HepG2 (cell line): Measurements from ENCODE around the gene UBASH3A. TPM values are rescaled to one million over a fixed set of nuclear protein-coding genes. Genes with fewer than 3 reads are reported as not detected.

ENCODE experiments used
- ADNP ChIP-seq: sonication (generic); formaldehyde crosslinking; IDR thresholded peaks from 2 replicates; pipeline ENCODE4 v1.4.0; 2020; ENCODE audit warnings: missing genetic modification reagents
- CBX5 ChIP-seq: sonication (generic); formaldehyde crosslinking; IDR thresholded peaks from 2 replicates; pipeline ENCODE4 v1.4.0; 2020; ENCODE audit warnings: missing genetic modification reagents, borderline replicate concordance
- FIP1L1 ChIP-seq: fragments of 200-400 bp; formaldehyde crosslinking; IDR thresholded peaks from 2 replicates; pipeline ENCODE4 v1.6.1; 2018; ENCODE audit warnings: low read depth, mild to moderate bottlenecking, low read length, moderate library complexity, borderline replicate concordance; ENCODE audit not compliant: insufficient read depth
- GABPB1 ChIP-seq: IDR thresholded peaks from 2 replicates; pipeline ENCODE4 v1.6.1; 2016; ENCODE audit warnings: mild to moderate bottlenecking, missing genetic modification reagents, moderate library complexity, missing compliant biosample characterization
- KDM5B ChIP-seq: sonication (generic); formaldehyde crosslinking; IDR thresholded peaks from 2 replicates; pipeline ENCODE4 v1.4.0; 2020; ENCODE audit warnings: missing genetic modification reagents, mild to moderate bottlenecking, borderline replicate concordance
- RAD21 ChIP-seq: fragments of 450-650 bp; formaldehyde crosslinking; IDR thresholded peaks from 2 replicates; pipeline ENCODE4 v1.5.0; 2020; ENCODE audit warnings: mild to moderate bottlenecking
- SP4 ChIP-seq: sonication (generic); formaldehyde crosslinking; IDR thresholded peaks from 2 replicates; pipeline ENCODE4 v1.8.1; 2023; ENCODE audit warnings: mild to moderate bottlenecking, missing genetic modification reagents
- YEATS4 ChIP-seq: sonication (generic); formaldehyde crosslinking; IDR thresholded peaks from 2 replicates; pipeline ENCODE4 v1.4.0; 2020; ENCODE audit warnings: missing genetic modification reagents, borderline replicate concordance
- ZNF3 ChIP-seq: IDR thresholded peaks from 2 replicates; pipeline ENCODE4 v1.7.0; 2017; ENCODE audit warnings: inconsistent platforms
- polyA plus RNA-seq, 8 experiments: library from polyadenylated mRNA; depleted of rRNA in 3 of 8; stranded (reverse) in 7 of 8; unstranded in 1 of 8; fragments of >200 nt; fragmentation: Illumina TruSeq in 4 of 8; extraction: Trizol in 4 of 8; gene quantifications; 2 replicates each; pipeline versions ENCODE4 v1.2.1 to v1.2.3, GENCODE V29; 2011 to 2016; ENCODE audit warnings: low read depth in 4 of 8, missing spikeins in 1 of 8, mixed read lengths in 1 of 8; ENCODE audit not compliant: insufficient read depth in 1 of 8
- total RNA-seq, 5 experiments: library from RNA; depleted of rRNA; stranded (reverse); fragments of >200 nt; fragmentation: Illumina TruSeq; extraction: Trizol; gene quantifications; 2 replicates each; pipeline ENCODE4 v1.2.3, GENCODE V29; 2016; ENCODE audit warnings: low read depth in 1 of 5
- TF ChIP-seq, protein P1 (sequence below): sonication (generic); formaldehyde crosslinking; IDR thresholded peaks from 2 replicates; pipeline ENCODE4 v1.5.0; 2020; ENCODE audit warnings: mild to moderate bottlenecking, missing genetic modification reagents
- TF ChIP-seq, protein P2 (sequence below): IDR thresholded peaks from 2 replicates; pipeline ENCODE4 v1.6.1; 2016; ENCODE audit warnings: missing compliant biosample characterization, missing genetic modification reagents, borderline replicate concordance
- TF ChIP-seq, protein P3 (sequence below): sonication (generic); formaldehyde crosslinking; IDR thresholded peaks from 2 replicates; pipeline ENCODE4 v1.8.0; 2022; ENCODE audit warnings: missing genetic modification reagents, mild to moderate bottlenecking, inconsistent platforms, borderline replicate concordance
- TF ChIP-seq, protein P4 (sequence below): sonication (generic); formaldehyde crosslinking; IDR thresholded peaks from 2 replicates; pipeline ENCODE4 v1.8.1; 2023; ENCODE audit warnings: mild to moderate bottlenecking, inconsistent platforms, moderate library complexity, missing genetic modification reagents, borderline replicate concordance
- TF ChIP-seq, protein P5 (sequence below), 2 experiments: sonication (generic) in 1 of 2; formaldehyde crosslinking in 1 of 2; IDR thresholded peaks; 2 replicates each; pipeline versions ENCODE4 v1.6.1 to v1.9.0; 2014 to 2022; ENCODE audit warnings: antibody characterized with exemption in 1 of 2, borderline replicate concordance in 1 of 2, inconsistent platforms in 1 of 2, low read depth in 1 of 2, missing genetic modification reagents in 1 of 2

UBASH3A gene
- total and polyA plus RNA-seq, 2 of the 13 experiments (the other 11 are each of a cell fraction or from before 2014, with no cell fraction given): not detected

DNA sequence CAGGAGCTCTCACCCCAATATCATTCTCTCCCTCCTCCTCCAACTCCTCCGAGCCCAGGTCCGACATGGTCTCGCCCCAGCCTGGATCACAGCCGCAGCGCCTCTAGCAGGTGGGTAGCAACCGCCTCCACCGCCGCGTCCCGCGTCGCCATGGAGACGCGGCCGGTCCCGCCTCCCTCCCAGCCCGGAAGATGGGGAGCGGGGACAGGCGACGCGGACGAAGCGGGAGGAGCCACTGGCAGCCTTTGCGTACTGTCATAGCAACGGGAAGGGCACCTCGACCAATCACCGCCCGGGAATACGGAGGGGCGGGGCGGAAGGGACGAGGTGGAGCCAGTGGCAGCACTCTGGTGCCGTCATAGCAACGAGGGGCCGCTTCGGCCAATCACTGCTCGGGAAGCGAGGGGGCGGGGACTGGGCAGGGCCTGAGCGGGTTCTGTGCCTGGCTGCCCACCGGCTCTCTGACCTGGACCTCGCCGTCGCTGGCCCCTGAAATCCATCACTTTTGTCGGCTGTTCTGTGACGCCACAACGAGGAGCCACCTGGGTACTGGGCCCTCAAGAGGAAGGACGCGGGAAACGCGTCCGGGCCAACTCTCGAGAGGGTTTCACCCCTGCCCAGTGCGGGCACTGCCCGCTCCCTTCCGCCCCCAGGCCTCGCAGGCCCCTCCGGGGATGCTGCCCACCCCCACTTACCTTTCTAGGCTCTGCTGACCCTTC, 92.6 kb downstream of the UBASH3A start, which contains the start of gene RSPH1 (continued):
- TF ChIP-seq GABPB1 (CRISPR knock-in tag) (peak; percentile 94), SP4 (CRISPR knock-in tag) (peak; percentile 83), FIP1L1 (no peak), CBX5 (CRISPR knock-in tag) (no peak), ZNF3 (CRISPR knock-in tag) (no peak), YEATS4 (peak; percentile 38; the same call in 1 of the 2 replicates), RAD21 (CRISPR knock-in tag) (0 out of 2 replicates have a peak, but pooled peaks have one; percentile 23), ADNP (CRISPR knock-in tag) (no peak), KDM5B (CRISPR knock-in tag) (peak; percentile 66; the same call in 1 of the 2 replicates)
- TF ChIP-seq, protein P1, sequence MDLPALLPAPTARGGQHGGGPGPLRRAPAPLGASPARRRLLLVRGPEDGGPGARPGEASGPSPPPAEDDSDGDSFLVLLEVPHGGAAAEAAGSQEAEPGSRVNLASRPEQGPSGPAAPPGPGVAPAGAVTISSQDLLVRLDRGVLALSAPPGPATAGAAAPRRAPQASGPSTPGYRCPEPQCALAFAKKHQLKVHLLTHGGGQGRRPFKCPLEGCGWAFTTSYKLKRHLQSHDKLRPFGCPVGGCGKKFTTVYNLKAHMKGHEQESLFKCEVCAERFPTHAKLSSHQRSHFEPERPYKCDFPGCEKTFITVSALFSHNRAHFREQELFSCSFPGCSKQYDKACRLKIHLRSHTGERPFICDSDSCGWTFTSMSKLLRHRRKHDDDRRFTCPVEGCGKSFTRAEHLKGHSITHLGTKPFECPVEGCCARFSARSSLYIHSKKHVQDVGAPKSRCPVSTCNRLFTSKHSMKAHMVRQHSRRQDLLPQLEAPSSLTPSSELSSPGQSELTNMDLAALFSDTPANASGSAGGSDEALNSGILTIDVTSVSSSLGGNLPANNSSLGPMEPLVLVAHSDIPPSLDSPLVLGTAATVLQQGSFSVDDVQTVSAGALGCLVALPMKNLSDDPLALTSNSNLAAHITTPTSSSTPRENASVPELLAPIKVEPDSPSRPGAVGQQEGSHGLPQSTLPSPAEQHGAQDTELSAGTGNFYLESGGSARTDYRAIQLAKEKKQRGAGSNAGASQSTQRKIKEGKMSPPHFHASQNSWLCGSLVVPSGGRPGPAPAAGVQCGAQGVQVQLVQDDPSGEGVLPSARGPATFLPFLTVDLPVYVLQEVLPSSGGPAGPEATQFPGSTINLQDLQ: no peak
- TF ChIP-seq, protein P2, sequence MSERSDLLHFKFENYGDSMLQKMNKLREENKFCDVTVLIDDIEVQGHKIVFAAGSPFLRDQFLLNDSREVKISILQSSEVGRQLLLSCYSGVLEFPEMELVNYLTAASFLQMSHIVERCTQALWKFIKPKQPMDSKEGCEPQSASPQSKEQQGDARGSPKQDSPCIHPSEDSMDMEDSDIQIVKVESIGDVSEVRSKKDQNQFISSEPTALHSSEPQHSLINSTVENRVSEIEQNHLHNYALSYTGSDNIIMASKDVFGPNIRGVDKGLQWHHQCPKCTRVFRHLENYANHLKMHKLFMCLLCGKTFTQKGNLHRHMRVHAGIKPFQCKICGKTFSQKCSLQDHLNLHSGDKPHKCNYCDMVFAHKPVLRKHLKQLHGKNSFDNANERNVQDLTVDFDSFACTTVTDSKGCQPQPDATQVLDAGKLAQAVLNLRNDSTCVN (CRISPR knock-in tag): no peak
- TF ChIP-seq, protein P3, sequence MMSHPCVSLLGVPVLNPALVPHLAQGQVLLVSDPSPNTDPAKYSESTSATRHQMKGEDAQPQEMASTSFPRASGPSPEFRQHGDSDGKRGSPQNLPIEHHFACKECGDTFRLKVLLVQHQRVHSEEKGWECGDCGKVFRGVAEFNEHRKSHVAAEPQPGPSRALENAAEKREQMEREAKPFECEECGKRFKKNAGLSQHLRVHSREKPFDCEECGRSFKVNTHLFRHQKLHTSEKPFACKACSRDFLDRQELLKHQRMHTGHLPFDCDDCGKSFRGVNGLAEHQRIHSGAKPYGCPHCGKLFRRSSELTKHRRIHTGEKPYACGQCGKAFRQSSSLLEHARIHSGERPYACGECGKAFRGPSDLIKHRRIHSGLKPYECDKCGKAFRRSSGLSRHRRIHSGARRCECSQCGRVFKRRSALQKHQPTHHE (CRISPR knock-in tag): no peak
- TF ChIP-seq, protein P4, sequence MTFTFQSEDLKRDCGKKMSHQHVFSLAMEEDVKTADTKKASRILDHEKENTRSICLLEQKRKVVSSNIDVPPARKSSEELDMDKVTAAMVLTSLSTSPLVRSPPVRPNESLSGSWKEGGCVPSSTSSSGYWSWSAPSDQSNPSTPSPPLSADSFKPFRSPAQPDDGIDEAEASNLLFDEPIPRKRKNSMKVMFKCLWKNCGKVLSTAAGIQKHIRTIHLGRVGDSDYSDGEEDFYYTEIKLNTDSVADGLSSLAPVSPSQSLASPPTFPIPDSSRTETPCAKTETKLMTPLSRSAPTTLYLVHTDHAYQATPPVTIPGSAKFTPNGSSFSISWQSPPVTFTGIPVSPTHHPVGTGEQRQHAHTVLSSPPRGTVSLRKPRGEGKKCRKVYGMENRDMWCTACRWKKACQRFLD: no peak
- TF ChIP-seq, protein P5, sequence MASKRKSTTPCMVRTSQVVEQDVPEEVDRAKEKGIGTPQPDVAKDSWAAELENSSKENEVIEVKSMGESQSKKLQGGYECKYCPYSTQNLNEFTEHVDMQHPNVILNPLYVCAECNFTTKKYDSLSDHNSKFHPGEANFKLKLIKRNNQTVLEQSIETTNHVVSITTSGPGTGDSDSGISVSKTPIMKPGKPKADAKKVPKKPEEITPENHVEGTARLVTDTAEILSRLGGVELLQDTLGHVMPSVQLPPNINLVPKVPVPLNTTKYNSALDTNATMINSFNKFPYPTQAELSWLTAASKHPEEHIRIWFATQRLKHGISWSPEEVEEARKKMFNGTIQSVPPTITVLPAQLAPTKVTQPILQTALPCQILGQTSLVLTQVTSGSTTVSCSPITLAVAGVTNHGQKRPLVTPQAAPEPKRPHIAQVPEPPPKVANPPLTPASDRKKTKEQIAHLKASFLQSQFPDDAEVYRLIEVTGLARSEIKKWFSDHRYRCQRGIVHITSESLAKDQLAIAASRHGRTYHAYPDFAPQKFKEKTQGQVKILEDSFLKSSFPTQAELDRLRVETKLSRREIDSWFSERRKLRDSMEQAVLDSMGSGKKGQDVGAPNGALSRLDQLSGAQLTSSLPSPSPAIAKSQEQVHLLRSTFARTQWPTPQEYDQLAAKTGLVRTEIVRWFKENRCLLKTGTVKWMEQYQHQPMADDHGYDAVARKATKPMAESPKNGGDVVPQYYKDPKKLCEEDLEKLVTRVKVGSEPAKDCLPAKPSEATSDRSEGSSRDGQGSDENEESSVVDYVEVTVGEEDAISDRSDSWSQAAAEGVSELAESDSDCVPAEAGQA (IDR thresholded peaks at IDR 0.05; ENCODE audit: low read depth): no peak; the same call in 1 of the 2 replicates
- TF ChIP-seq, protein P5 (CRISPR knock-in tag; IDR thresholded peaks at IDR 0.05; ENCODE audit: borderline replicate concordance): no peak
